Activated T-helper 1 cell treated with anti-CD3 and anti-CD28 coated beads, Interleukin-2, amount 50 U/mL, for 16 hours (primary cell): ENCODE measurements around the gene OSMR.

Source experiments
- DNase-seq, 2 donors: peaks; one replicate each; pipeline ENCODE4 v3.0.0-alpha.2; 2020; ENCODE audit warnings: low read depth in 1 of 2, low spot score in 1 of 2

The OSMR gene

GRCh38 chr5:38871058-38871605, 25.3 kb downstream of the OSMR start:
- no peak for DNase-seq

- DNase-seq: no peak
Measured at GRCh38 chr5:38871790-38872551, 26.2 kb downstream of the OSMR start.

GRCh38 chr5:38872826-38873225, 27.0 kb downstream of the OSMR start:
- no peak for DNase-seq

GRCh38 chr5:38874948-38875456, 29.2 kb downstream of the OSMR start:
- DNase-seq: no peak

- DNase-seq: no peak
Measured at GRCh38 chr5:38878391-38879077, 32.7 kb downstream of the OSMR start.

GRCh38 chr5:38879078-38879460, 33.3 kb downstream of the OSMR start:
- DNase-seq: no peak

GRCh38 chr5:38883842-38884241, 38.0 kb downstream of the OSMR start:
- no peak for DNase-seq

GRCh38 chr5:38885208-38885607, 39.4 kb downstream of the OSMR start:
- no peak for DNase-seq

- no peak for DNase-seq
Measured at GRCh38 chr5:38888041-38888440, 42.2 kb downstream of the OSMR start.

- no peak for DNase-seq
Measured at GRCh38 chr5:38889424-38889823, 43.6 kb downstream of the OSMR start.

GRCh38 chr5:38891563-38891962, 45.8 kb downstream of the OSMR start:
- DNase-seq: no peak

GRCh38 chr5:38892363-38892762, 46.6 kb downstream of the OSMR start:
- DNase-seq: no peak

GRCh38 chr5:38896760-38897159, 50.9 kb downstream of the OSMR start:
- DNase-seq: no peak

- no peak for DNase-seq
Measured at GRCh38 chr5:38899936-38900335, 54.1 kb downstream of the OSMR start.

- DNase-seq: no peak
Measured at GRCh38 chr5:38905516-38905915, 59.7 kb downstream of the OSMR start.

GRCh38 chr5:38906503-38906902, 60.7 kb downstream of the OSMR start:
- DNase-seq: no peak

GRCh38 chr5:38911933-38912332, 66.1 kb downstream of the OSMR start:
- no peak for DNase-seq

GRCh38 chr5:38913714-38914113, 67.9 kb downstream of the OSMR start:
- no peak for DNase-seq

GRCh38 chr5:38916802-38917201, 71.0 kb downstream of the OSMR start:
- no peak for DNase-seq

- no peak for DNase-seq
Measured at GRCh38 chr5:38921174-38921573, 75.4 kb downstream of the OSMR start.

GRCh38 chr5:38922199-38922598, 76.4 kb downstream of the OSMR start:
- peak in 1 of 2 donors; percentile 13 for DNase-seq
